ENCODE data around the gene ARL6IP4. TPM values are rescaled to one million over a fixed set of nuclear protein-coding genes. Genes with fewer than 3 reads are reported as not detected.

The ARL6IP4 gene
- polyA plus RNA-seq, 3 donors = 152 to 268 (median 167) TPM

- WGBS (ENCODE audit: insufficient coverage) = 83% methylated on average over 7 of the region's 12 CpGs
- Mint-ChIP-seq H3K4me1 (no peaks in the 10 kb centered on the region), H3K9me3 (no peaks in the 10 kb centered on the region), H3K27ac (no peak overlapping the region), H3K27me3 (ENCODE audit: low read depth in 3 of 3) (peaks cover 0 to 1% (median 0%) of the 10 kb centered on the region in 3 donors), H3K4me3 (no peak overlapping the region), H3K36me3 (no peaks in the 10 kb centered on the region)
- no peak overlapping the region for H3K4me2 ChIP-seq (replicated peaks; ENCODE audit: extremely low read depth, low read length, poor library complexity, severe bottlenecking)
- H3K9ac ChIP-seq (ENCODE audit: insufficient read depth, low read length, poor library complexity, severe bottlenecking) = no peak overlapping the region
- H4K20me1 ChIP-seq (ENCODE audit: insufficient read depth, low read length) = no peaks in the 10 kb centered on the region
- no peak overlapping the region for H3K27ac ChIP-seq (ENCODE audit: low read depth in 1 of 2, low read length in 2 of 2)
- H3K27me3 ChIP-seq (ENCODE audit: control insufficient read depth in 2 of 2, insufficient read depth in 2 of 2, low read length in 2 of 2) = no peaks in the 10 kb centered on the region
- no peaks in the 10 kb centered on the region for H3K79me2 ChIP-seq (ENCODE audit: insufficient read depth, low read length)
- no peaks in the 10 kb centered on the region for H3K36me3 ChIP-seq (replicated peaks in 1 of 2; ENCODE audit: control insufficient read depth in 1 of 2, insufficient read depth in 2 of 2, low read length in 2 of 2)
- H3K4me3 ChIP-seq (replicated peaks in 1 of 3; ENCODE audit: low read depth in 2 of 3, low read length in 3 of 3) = no peak overlapping the region
- no peak overlapping the region for H2AFZ ChIP-seq (ENCODE audit: insufficient read depth, low read depth, low read length, poor library complexity, severe bottlenecking)
- TF ChIP-seq CTCF (IDR thresholded peaks at IDR 0.05) = no peak
- no peaks in the 10 kb centered on the region for H3K9me3 ChIP-seq (replicated peaks in 1 of 2; ENCODE audit: control insufficient read depth in 1 of 2, insufficient read depth in 1 of 2, low read length in 2 of 2)
- DNase-seq = no peak
- H3K4me1 ChIP-seq (ENCODE audit: control insufficient read depth in 1 of 2, insufficient read depth in 2 of 2, low read length in 2 of 2) = no peaks in the 10 kb centered on the region
- intact Hi-C loops (cut with micrococcal nuclease) = no loop called here
These were observed 26.5 kb downstream of the ARL6IP4 start for GRCh38 chr12:123006977-123007376.

- Histone ChIP-seq H3K36me3 (replicated peaks in 1 of 2; ENCODE audit: control insufficient read depth in 1 of 2, insufficient read depth in 2 of 2, low read length in 2 of 2) (no peaks in the 10 kb centered on the region), H3K27me3 (ENCODE audit: control insufficient read depth in 2 of 2, insufficient read depth in 2 of 2, low read length in 2 of 2) (no peaks in the 10 kb centered on the region), H2AFZ (ENCODE audit: insufficient read depth, low read depth, low read length, poor library complexity, severe bottlenecking) (no peak overlapping the region), H3K4me2 (replicated peaks; ENCODE audit: extremely low read depth, low read length, poor library complexity, severe bottlenecking) (no peak overlapping the region), H3K4me1 (ENCODE audit: control insufficient read depth in 1 of 2, insufficient read depth in 2 of 2, low read length in 2 of 2) (no peaks in the 10 kb centered on the region), H3K27ac (ENCODE audit: low read depth in 1 of 2, low read length in 2 of 2) (no peak overlapping the region), H3K9ac (ENCODE audit: insufficient read depth, low read length, poor library complexity, severe bottlenecking) (no peak overlapping the region), H3K79me2 (ENCODE audit: insufficient read depth, low read length) (no peaks in the 10 kb centered on the region), H4K20me1 (ENCODE audit: insufficient read depth, low read length) (no peaks in the 10 kb centered on the region), H3K9me3 (replicated peaks in 1 of 2; ENCODE audit: control insufficient read depth in 1 of 2, insufficient read depth in 1 of 2, low read length in 2 of 2) (peaks cover 0 to 5% of the 10 kb centered on the region in 2 donors), H3K4me3 (replicated peaks in 1 of 3; ENCODE audit: low read depth in 2 of 3, low read length in 3 of 3) (no peak overlapping the region)
- H3K36me3 Mint-ChIP-seq = no peaks in the 10 kb centered on the region
- H3K27me3 Mint-ChIP-seq (ENCODE audit: low read depth in 3 of 3) = peaks cover 0 to 2% (median 1%) of the 10 kb centered on the region in 3 donors
- H3K4me3 Mint-ChIP-seq = no peak overlapping the region
- H3K27ac Mint-ChIP-seq = no peak overlapping the region
- WGBS (ENCODE audit: insufficient coverage) = 88% methylated on average over 1 of the region's 1 CpG
- intact Hi-C loops (cut with micrococcal nuclease) = no loop called here
- no peaks in the 10 kb centered on the region for H3K4me1 Mint-ChIP-seq
- H3K9me3 Mint-ChIP-seq = peaks cover 0 to 4% (median 0%) of the 10 kb centered on the region in 7 donors
- no peak for TF ChIP-seq CTCF (IDR thresholded peaks at IDR 0.05)
- no peak for DNase-seq
These were observed 29.6 kb downstream of the ARL6IP4 start for GRCh38 chr12:123010110-123010509.

Measured in CD14-positive monocyte (primary cell).